Fibroblast of lung (primary cell): ENCODE measurements around the gene FAM174C.

Source experiments
- EZH2 ChIP-seq: IDR thresholded peaks from 2 replicates; pipeline ENCODE4 v1.5.1; 2012; ENCODE audit warnings: low read length, control low read depth, mild to moderate bottlenecking; ENCODE audit errors: missing control alignments
- TF ChIP-seq, protein P1 (sequence below), 2 donors: IDR thresholded peaks in 1 of 2; conservative IDR thresholded peaks in 1 of 2; 1 replicate in 1 of 2; 2 replicates in 1 of 2; pipeline ENCODE4 v1.5.1; 2011 to 2012; ENCODE audit warnings: low read length in 2 of 2, control low read depth in 1 of 2, inconsistent platforms in 1 of 2, low read depth in 1 of 2, mild to moderate bottlenecking in 1 of 2

DNA sequence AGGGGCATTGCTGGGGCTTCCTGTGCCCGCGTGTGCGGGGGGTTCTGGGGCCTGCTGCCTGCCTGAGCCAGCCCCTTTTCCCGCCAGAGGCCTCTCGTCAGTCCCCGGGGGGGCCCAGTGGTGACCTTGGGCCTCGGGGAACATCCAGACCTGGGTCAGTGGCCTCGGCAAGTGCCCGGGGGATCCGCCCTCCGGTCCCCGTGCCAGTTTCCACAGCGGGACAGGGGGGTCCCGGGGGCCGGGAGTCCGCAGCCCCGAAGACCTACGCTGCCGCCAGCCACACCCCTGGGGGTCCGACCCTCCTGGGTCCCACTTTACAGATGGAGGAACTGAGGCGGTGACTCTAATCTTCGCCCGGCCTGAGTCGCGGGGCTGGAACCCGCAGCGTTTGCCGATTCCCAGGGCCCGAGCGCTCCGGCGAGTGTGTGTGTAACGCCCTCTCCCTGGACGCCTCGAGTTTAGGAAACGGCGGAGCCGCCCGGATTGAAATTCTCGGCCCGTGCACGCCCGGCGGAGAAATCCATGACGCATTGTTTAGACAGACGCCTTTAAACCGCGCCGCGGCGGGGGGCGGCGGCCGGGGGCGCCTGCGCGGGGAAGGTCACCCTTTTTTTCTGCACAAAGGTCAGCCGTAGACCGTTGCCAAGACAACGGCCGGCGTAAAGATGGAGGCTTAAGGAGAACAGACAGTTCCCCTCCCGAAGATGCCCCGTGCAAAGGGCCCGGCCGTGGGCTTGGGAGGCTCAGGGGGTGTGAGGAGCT lies 49.7 kb downstream of the FAM174C start:
- no peak for TF ChIP-seq EZH2
- TF ChIP-seq, protein P1, sequence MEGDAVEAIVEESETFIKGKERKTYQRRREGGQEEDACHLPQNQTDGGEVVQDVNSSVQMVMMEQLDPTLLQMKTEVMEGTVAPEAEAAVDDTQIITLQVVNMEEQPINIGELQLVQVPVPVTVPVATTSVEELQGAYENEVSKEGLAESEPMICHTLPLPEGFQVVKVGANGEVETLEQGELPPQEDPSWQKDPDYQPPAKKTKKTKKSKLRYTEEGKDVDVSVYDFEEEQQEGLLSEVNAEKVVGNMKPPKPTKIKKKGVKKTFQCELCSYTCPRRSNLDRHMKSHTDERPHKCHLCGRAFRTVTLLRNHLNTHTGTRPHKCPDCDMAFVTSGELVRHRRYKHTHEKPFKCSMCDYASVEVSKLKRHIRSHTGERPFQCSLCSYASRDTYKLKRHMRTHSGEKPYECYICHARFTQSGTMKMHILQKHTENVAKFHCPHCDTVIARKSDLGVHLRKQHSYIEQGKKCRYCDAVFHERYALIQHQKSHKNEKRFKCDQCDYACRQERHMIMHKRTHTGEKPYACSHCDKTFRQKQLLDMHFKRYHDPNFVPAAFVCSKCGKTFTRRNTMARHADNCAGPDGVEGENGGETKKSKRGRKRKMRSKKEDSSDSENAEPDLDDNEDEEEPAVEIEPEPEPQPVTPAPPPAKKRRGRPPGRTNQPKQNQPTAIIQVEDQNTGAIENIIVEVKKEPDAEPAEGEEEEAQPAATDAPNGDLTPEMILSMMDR (conservative IDR thresholded peaks at IDR 0.05 in 1 of 2, IDR thresholded peaks at IDR 0.05 in 1 of 2; ENCODE audit: low read depth in 1 of 2, low read length in 2 of 2) = no peak
